Neural progenitor cell (in vitro differentiated cells): Measurements from ENCODE around the gene RBM19.

Experiments
- CTCF ChIP-seq: fragments of 200-600 bp; sonication (generic); IDR thresholded peaks from 2 replicates; pipeline ENCODE4 v1.5.1; 2017; ENCODE audit warnings: antibody characterized with exemption, mild to moderate bottlenecking
- EZH2 ChIP-seq: fragments of 200-600 bp; sonication (generic); IDR thresholded peaks from 2 replicates; pipeline ENCODE4 v1.6.1; 2017; ENCODE audit warnings: antibody characterized with exemption, mild to moderate bottlenecking, moderate library complexity

- TF ChIP-seq CTCF (no peak), EZH2 (no peak)
Measured at GRCh38 chr12:113823016-113823415, 143.1 kb downstream of the RBM19 start.
